NCI-H1417 treated with DMSO at 0.1 percent for 48 hours (cell line): Measurements from ENCODE around the gene ZNF672.
"Not testable (repeated sequence)": the region's sequence is repeated elsewhere in the genome, so short reads cannot be mapped to it uniquely, and the experiment has no call there.

Experiments used
- DNase-seq: peaks from one replicate; lab custom pipeline; 2025; lab: John Stamatoyannopoulos, UW

ZNF672 gene

GRCh38 chr1:248837781-248838356 is at the start of gene ZNF672:
Gene ZNF672, plus strand, starts transcription at chr1:248838224. Its CDS starts 9,051 bp downstream, at chr1:248847275.
- DNase-seq, result peak; percentile 85

GRCh38 chr1:248788327-248788726 is 49.7 kb upstream of the ZNF672 start:
- no peak for DNase-seq

- DNase-seq, result not testable (repeated sequence)
Measured at GRCh38 chr1:248789337-248789736, 48.7 kb upstream of the ZNF672 start.

DNA sequence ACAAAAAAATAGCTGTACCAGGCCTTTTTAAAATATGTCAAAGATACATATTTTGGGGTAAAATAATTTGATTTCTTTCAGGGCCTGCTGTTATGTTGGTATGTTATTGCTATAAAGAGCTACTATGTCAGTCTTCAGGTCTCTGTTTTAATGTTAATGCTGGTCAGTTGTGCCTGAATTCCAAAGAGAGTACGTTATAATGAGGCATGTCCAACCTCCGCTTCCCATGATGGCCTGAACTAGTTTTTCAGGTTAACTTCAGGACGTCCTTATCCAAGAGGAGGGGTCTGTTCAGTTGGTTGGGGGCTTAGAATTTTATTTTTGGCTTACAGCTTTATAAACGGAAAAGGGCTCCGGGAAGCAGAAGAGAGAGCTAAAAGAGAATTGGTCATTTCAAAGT is 47.6 kb upstream of the ZNF672 start:
- no peak for DNase-seq

- DNase-seq, result no peak
Measured at GRCh38 chr1:248791010-248791409, 47.0 kb upstream of the ZNF672 start.

- DNase-seq, result no peak
Measured at GRCh38 chr1:248792342-248792741, 45.7 kb upstream of the ZNF672 start.

DNA sequence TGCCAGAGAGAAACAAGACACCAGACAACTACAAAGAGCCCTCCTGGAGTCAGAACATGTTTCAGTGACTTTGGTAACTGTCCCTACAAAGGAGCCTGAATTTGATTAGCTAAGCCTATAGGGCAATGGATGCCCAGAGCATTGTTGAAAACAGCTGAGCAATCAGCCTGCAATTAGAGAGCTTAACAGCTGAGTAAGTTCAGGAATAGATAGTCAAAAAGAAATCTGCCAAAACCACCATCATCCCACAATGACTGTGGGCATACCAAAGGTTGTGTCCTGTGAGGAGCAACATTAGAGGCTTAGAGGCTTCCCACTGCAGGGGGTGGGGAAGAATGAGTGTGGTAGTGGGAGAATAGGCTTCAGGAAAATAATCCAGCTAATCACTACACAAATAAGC is 44.4 kb upstream of the ZNF672 start:
- no peak for DNase-seq

GRCh38 chr1:248794663-248795062 is 43.4 kb upstream of the ZNF672 start:
- DNase-seq, result not testable (repeated sequence)

DNA sequence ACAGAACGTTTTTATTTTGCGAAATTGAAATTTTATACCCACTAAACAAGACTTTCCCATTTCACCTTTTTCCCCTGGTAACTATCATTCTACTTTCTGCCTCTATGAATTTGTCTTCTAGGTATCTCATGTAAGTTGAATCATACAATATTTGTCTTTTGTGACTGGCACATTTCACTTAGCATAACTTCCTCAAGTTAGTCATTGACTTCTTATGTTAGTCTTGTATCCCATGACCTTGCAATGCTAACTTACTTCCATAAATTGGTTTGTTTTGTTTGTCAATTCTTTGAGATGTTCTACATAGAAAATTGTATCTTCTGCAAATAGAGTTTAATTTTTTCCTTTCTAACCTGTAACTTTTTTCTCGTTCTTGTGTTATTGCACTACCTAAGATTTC is 39.2 kb upstream of the ZNF672 start:
- no peak for DNase-seq

GRCh38 chr1:248800459-248800858 is 37.6 kb upstream of the ZNF672 start:
- no peak for DNase-seq

GRCh38 chr1:248802454-248802853 is 35.6 kb upstream of the ZNF672 start:
- DNase-seq, result no peak

DNA sequence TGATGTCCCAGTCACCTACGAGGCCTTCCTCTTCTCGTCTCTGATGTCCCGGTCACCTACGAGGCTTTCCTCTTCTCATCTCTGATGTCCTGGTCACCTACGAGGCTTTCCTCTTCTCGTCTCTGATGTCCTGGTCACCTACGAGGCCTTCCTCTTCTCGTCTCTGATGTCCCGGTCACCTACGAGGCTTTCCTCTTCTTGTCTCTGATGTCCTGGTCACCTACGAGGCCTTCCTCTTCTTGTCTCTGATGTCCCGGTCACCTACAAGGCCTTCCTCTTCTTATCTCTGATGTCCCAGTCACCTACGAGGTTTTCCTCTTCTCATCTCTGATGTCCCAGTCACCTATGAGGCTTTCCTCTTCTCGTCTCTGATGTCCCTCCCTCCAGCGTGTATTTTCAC is 34.5 kb upstream of the ZNF672 start:
- DNase-seq, result not testable (repeated sequence)

DNA sequence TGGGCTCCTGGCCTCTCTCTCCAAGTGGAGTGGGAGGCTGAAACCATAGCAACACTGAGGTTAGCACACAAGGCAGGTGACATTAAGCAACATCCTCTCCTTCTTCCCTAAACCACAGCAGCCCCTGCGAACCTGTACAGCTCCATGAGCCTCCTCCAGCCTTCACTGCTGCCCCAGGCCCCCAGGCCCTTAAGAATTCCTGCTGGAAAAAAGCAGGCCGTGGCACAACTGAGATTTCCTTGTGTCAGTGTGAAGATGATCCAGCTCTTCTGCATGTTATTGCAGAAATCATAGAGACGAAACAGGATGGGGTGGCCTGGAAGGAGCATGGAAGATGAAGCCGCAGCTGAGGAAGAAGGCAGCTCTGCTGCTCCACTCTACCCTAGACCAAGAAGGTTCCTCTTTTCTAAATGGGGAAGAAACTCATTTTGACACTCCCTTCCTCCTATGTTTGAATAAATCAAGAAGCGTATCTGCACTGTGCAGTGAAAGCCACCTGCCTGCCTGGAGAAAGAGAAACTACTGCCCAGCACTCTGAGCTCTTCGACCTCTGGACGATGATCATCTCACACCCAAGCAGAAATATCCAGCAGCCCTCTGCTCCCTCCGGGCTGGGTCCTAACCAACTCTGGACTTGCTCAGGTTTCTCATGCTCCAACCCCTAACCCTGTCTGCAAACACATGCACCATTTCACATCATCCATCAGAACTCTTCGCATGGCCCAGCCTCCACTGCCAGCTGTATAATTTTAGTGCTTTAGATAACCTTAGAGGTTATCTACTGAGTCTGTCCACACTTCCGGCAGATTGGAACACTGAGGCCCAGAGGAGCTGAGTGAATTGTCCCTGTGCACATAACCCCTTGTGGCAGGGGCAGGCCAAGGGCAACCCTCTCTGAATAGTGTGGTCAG is 33.0 kb upstream of the ZNF672 start:
- no peak for DNase-seq

GRCh38 chr1:248805876-248806275 is 32.1 kb upstream of the ZNF672 start:
- DNase-seq, result no peak

GRCh38 chr1:248807067-248807737 is 30.8 kb upstream of the ZNF672 start:
- DNase-seq, result no peak

GRCh38 chr1:248808876-248809275 is 29.1 kb upstream of the ZNF672 start:
- no peak for DNase-seq

- DNase-seq, result no peak
Measured at GRCh38 chr1:248810000-248810726, 27.9 kb upstream of the ZNF672 start.

DNA sequence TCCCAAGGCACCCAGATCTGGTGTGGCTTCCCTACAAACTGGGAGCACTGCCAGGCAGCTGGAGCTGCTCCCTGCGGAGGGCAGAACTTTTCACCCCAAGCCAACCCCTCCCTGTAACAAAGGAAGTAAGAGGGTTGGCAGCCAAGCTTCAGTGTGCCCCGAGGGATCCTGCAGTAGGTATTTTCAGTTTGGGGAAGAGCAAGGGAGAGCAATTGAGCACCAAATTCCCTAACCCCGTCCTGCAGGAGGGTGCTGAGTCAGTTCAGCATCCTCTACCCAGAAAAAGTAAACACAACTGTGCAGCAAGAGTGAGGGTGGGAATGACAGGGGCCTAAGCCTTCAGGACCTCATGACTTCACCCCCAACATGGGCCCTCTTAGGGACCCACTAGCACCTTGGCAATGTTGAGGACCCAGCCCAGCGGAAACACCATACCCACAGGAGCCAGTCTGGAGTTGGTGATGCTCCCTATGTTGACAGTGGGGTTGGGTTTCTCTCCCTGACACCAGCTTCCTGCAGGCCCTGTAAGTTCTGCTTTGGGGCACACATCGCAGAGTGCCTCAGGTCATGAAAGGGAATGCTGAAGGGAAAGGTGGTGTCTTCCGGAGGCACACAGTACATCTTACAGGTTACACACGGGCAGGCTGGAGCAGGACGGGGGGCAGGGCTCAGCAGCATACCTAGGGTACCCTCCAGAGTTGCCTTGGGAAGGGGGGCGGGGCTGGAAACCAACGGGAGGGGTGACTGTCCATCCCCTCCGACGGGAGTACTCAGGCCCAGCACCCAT is 27.1 kb upstream of the ZNF672 start:
- DNase-seq, result no peak

- no peak for DNase-seq
Measured at GRCh38 chr1:248811514-248812490, 26.2 kb upstream of the ZNF672 start.

DNA sequence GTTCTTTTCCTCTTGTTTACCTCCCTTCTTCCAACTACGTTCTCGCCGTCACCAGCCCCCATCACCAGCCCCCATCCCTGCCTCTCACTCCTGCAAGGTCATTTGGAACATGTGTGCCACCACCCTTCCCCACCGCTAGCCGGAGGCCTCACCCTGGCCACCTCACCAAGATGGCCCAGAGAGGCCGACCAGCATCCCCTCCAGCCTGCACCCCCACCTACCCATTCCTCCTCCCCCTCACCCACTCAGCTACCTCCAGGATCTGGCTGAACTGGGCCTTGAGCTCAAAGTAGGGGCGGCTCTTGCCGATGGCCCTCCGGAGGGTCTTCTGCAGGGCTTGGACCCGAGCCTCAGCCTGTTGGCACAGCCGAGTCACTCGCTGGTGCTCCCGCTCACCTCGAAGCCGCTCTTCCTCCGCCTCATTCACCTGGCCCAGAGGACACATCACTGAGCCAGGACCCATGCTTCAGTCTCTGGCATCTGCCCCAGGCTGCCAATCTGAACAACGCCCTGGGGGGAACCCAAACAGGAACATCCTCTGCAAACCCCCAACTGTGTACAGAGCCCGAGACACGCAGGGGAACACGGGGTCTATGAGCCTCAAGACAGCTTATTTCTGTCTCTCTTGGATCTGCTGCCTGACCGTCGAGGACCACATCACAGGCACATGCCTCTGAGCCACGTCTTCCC is 25.1 kb upstream of the ZNF672 start:
- no peak for DNase-seq
